Measurements from ENCODE around the gene RHOF.

DNA sequence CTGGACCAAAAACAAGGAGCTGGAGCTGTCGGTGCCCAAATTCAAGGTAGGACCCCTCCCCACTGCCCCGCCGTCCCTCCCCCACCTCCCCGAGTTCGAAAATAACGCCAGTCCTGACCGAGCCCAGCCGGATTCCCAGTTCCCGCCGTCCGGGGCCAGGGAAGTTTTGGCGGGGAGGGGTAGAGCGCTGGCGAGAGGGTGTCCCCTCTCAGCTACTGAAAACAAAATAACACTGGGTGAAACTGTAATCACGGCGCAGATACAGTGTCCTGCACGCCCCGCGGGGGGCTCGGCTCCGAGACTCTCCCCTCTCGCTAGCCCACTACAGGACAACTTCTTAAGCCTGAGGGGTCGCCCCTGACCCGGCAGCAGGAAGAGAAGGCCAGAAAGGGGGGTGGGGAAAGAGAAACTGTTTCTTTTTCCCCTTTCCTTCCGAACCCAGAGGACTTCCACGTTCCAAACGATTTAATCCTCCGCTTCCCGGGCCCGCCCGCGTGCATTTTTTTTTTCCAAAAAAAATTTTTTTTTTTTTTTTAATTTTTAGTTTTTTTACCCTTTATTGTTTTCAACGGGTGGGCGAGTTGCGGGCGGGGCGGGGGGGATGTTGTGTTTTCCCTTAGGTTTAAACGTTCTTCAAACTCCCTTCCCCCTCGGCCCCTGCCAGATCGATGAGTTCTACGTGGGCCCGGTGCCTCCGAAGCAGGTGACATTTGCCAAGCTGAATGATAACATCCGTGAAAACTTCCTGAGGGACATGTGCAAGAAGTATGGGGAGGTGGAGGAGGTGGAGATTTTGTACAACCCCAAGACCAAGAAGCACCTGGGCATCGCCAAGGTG is 11.9 kb upstream of the RHOF start:
- TF ChIP-seq CEBPB (IDR thresholded peaks at IDR 0.05; ENCODE audit: low read depth, low read length) (no peak), EZH2 (IDR thresholded peaks at IDR 0.05; ENCODE audit: low read depth, low read length, severe bottlenecking) (no peak), POLR2A (IDR thresholded peaks at IDR 0.05; ENCODE audit: control extremely low read depth in 1 of 2, low read depth in 2 of 2, low read length in 2 of 2) (no peak), POLR2AphosphoS5 (IDR thresholded peaks at IDR 0.05; ENCODE audit: low read depth, low read length) (no peak), RFX5 (IDR thresholded peaks at IDR 0.05; ENCODE audit: borderline replicate concordance, low read depth, low read length) (no peak), CREB1 (IDR thresholded peaks at IDR 0.05) (no peak), RAD21 (IDR thresholded peaks at IDR 0.05 in 1 of 2, conservative IDR thresholded peaks at IDR 0.05 in 1 of 2; ENCODE audit: low read depth in 2 of 2, low read length in 2 of 2) (no peak), SP2 (IDR thresholded peaks at IDR 0.05; ENCODE audit: low read length) (no peak), EP300 (IDR thresholded peaks at IDR 0.05; ENCODE audit: borderline replicate concordance in 1 of 2, low read depth in 2 of 2, low read length in 2 of 2) (no peak), SUZ12 (IDR thresholded peaks at IDR 0.05; ENCODE audit: low read length) (no peak), SP1 (IDR thresholded peaks at IDR 0.05; ENCODE audit: low read depth, low read length) (no peak)
- TF ChIP-seq, protein P1, sequence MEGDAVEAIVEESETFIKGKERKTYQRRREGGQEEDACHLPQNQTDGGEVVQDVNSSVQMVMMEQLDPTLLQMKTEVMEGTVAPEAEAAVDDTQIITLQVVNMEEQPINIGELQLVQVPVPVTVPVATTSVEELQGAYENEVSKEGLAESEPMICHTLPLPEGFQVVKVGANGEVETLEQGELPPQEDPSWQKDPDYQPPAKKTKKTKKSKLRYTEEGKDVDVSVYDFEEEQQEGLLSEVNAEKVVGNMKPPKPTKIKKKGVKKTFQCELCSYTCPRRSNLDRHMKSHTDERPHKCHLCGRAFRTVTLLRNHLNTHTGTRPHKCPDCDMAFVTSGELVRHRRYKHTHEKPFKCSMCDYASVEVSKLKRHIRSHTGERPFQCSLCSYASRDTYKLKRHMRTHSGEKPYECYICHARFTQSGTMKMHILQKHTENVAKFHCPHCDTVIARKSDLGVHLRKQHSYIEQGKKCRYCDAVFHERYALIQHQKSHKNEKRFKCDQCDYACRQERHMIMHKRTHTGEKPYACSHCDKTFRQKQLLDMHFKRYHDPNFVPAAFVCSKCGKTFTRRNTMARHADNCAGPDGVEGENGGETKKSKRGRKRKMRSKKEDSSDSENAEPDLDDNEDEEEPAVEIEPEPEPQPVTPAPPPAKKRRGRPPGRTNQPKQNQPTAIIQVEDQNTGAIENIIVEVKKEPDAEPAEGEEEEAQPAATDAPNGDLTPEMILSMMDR (IDR thresholded peaks at IDR 0.05; ENCODE audit: control extremely low read depth in 1 of 3, insufficient read depth in 1 of 3, low read depth in 1 of 3, low read length in 3 of 3), result no peak
- TF ChIP-seq, protein P2, sequence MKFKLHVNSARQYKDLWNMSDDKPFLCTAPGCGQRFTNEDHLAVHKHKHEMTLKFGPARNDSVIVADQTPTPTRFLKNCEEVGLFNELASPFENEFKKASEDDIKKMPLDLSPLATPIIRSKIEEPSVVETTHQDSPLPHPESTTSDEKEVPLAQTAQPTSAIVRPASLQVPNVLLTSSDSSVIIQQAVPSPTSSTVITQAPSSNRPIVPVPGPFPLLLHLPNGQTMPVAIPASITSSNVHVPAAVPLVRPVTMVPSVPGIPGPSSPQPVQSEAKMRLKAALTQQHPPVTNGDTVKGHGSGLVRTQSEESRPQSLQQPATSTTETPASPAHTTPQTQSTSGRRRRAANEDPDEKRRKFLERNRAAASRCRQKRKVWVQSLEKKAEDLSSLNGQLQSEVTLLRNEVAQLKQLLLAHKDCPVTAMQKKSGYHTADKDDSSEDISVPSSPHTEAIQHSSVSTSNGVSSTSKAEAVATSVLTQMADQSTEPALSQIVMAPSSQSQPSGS (IDR thresholded peaks at IDR 0.05; ENCODE audit: low read length), result no peak
